ENCODE results near the gene HNMT.

DNA sequence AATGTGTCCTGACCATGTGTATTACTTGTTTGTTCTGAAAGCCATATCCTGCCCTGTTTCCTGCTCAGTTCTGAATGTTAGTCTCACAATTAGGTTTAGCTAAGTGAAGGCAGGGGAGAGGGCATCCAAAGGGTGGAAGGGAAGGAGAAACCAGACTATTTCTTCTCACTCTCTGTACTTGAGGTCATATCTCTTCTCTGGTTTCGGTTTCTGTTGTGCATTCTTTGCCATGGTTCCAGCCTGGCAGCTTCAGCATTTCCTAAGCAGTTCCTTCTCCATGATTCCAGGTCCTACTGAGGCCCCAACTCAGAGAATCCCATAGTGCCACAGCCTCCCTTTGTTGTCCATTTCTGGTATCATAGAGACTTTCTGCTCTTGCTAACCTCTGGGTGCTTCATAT lies 40.3 kb upstream of the HNMT start:
- TF ChIP-seq, protein P1, sequence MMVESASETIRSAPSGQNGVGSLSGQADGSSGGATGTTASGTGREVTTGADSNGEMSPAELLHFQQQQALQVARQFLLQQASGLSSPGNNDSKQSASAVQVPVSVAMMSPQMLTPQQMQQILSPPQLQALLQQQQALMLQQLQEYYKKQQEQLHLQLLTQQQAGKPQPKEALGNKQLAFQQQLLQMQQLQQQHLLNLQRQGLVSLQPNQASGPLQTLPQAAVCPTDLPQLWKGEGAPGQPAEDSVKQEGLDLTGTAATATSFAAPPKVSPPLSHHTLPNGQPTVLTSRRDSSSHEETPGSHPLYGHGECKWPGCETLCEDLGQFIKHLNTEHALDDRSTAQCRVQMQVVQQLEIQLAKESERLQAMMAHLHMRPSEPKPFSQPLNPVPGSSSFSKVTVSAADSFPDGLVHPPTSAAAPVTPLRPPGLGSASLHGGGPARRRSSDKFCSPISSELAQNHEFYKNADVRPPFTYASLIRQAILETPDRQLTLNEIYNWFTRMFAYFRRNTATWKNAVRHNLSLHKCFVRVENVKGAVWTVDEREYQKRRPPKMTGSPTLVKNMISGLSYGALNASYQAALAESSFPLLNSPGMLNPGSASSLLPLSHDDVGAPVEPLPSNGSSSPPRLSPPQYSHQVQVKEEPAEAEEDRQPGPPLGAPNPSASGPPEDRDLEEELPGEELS (CRISPR knock-in tag; IDR thresholded peaks at IDR 0.05): no peak
- TF ChIP-seq, protein P2, sequence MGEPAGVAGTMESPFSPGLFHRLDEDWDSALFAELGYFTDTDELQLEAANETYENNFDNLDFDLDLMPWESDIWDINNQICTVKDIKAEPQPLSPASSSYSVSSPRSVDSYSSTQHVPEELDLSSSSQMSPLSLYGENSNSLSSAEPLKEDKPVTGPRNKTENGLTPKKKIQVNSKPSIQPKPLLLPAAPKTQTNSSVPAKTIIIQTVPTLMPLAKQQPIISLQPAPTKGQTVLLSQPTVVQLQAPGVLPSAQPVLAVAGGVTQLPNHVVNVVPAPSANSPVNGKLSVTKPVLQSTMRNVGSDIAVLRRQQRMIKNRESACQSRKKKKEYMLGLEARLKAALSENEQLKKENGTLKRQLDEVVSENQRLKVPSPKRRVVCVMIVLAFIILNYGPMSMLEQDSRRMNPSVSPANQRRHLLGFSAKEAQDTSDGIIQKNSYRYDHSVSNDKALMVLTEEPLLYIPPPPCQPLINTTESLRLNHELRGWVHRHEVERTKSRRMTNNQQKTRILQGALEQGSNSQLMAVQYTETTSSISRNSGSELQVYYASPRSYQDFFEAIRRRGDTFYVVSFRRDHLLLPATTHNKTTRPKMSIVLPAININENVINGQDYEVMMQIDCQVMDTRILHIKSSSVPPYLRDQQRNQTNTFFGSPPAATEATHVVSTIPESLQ (CRISPR knock-in tag; IDR thresholded peaks at IDR 0.05): no peak
- no peak for TF ChIP-seq ELF4 (CRISPR knock-in tag; IDR thresholded peaks at IDR 0.05; ENCODE audit: low read depth)

Data from WTC11 (cell line).